ENCODE measurements around the gene CNOT4.

CNOT4 gene

GRCh38 chr7:135406918-135407317 is 103.0 kb downstream of the CNOT4 start:
- no peak for DNase-seq (ENCODE audit: low read depth in 2 of 2, low spot score in 1 of 2)

GRCh38 chr7:135405969-135406368 is 103.9 kb downstream of the CNOT4 start:
- DNase-seq (ENCODE audit: low read depth in 2 of 2, low spot score in 1 of 2), result no peak

- DNase-seq (ENCODE audit: low read depth in 2 of 2, low spot score in 1 of 2), result no peak
Measured at GRCh38 chr7:135403302-135403701, 106.6 kb downstream of the CNOT4 start.

- DNase-seq (ENCODE audit: low read depth in 2 of 2, low spot score in 1 of 2), result no peak
Measured at GRCh38 chr7:135397689-135398088, 112.2 kb downstream of the CNOT4 start.

GRCh38 chr7:135392701-135393100 is 117.2 kb downstream of the CNOT4 start:
- DNase-seq (ENCODE audit: low read depth in 2 of 2, low spot score in 1 of 2), result no peak

GRCh38 chr7:135391514-135391913 is 118.4 kb downstream of the CNOT4 start:
- no peak for DNase-seq (ENCODE audit: low read depth in 2 of 2, low spot score in 1 of 2)

- no peak for DNase-seq (ENCODE audit: low read depth in 2 of 2, low spot score in 1 of 2)
Measured at GRCh38 chr7:135390829-135391228, 119.1 kb downstream of the CNOT4 start.

GRCh38 chr7:135389971-135390370 is 119.9 kb downstream of the CNOT4 start:
- no peak for DNase-seq (ENCODE audit: low read depth in 2 of 2, low spot score in 1 of 2)

GRCh38 chr7:135388616-135389015 is 121.3 kb downstream of the CNOT4 start:
- DNase-seq (ENCODE audit: low read depth in 2 of 2, low spot score in 1 of 2), result no peak

GRCh38 chr7:135386776-135387175 is 123.1 kb downstream of the CNOT4 start:
- no peak for DNase-seq (ENCODE audit: low read depth in 2 of 2, low spot score in 1 of 2)

GRCh38 chr7:135386181-135386580 is 123.7 kb downstream of the CNOT4 start:
- no peak for DNase-seq (ENCODE audit: low read depth in 2 of 2, low spot score in 1 of 2)

GRCh38 chr7:135385209-135385608 is 124.7 kb downstream of the CNOT4 start:
- no peak for DNase-seq (ENCODE audit: low read depth in 2 of 2, low spot score in 1 of 2)

GRCh38 chr7:135383525-135384175 is 126.3 kb downstream of the CNOT4 start:
- no peak for DNase-seq (ENCODE audit: low read depth in 2 of 2, low spot score in 1 of 2)

- DNase-seq (ENCODE audit: low read depth in 2 of 2, low spot score in 1 of 2), result no peak
Measured at GRCh38 chr7:135382173-135382572, 127.7 kb downstream of the CNOT4 start.

GRCh38 chr7:135381369-135381768 is 128.5 kb downstream of the CNOT4 start:
- no peak for DNase-seq (ENCODE audit: low read depth in 2 of 2, low spot score in 1 of 2)

- no peak for DNase-seq (ENCODE audit: low read depth in 2 of 2, low spot score in 1 of 2)
Measured at GRCh38 chr7:135380351-135380750, 129.6 kb downstream of the CNOT4 start.

- no peak for DNase-seq (ENCODE audit: low read depth in 2 of 2, low spot score in 1 of 2)
Measured at GRCh38 chr7:135377171-135377570, 132.7 kb downstream of the CNOT4 start.

- no peak for DNase-seq (ENCODE audit: low read depth in 2 of 2, low spot score in 1 of 2)
Measured at GRCh38 chr7:135375908-135376699, 133.8 kb downstream of the CNOT4 start.

- no peak for DNase-seq (ENCODE audit: low read depth in 2 of 2, low spot score in 1 of 2)
Measured at GRCh38 chr7:135374736-135375135, 135.2 kb downstream of the CNOT4 start.

- DNase-seq (ENCODE audit: low read depth in 2 of 2, low spot score in 1 of 2), result no peak
Measured at GRCh38 chr7:135372222-135372621, 137.7 kb downstream of the CNOT4 start.

- no peak for DNase-seq (ENCODE audit: low read depth in 2 of 2, low spot score in 1 of 2)
Measured at GRCh38 chr7:135370656-135371055, 139.2 kb downstream of the CNOT4 start.

GRCh38 chr7:135369405-135369804 is 140.5 kb downstream of the CNOT4 start:
- DNase-seq (ENCODE audit: low read depth in 2 of 2, low spot score in 1 of 2), result no peak
